Stimulated activated CD4-positive, alpha-beta T cell treated with anti-CD3 and anti-CD28 coated beads, Interleukin-1b, Interleukin-23, amount 100 ng/mL, for 1 hour (primary cell): Measurements from ENCODE around the gene CTDP1.

Source experiments
- DNase-seq, 2 donors: peaks; one replicate each; pipeline ENCODE4 v3.0.0-alpha.2; 2020; ENCODE audit warnings: low read depth in 2 of 2

CTDP1 gene

DNA sequence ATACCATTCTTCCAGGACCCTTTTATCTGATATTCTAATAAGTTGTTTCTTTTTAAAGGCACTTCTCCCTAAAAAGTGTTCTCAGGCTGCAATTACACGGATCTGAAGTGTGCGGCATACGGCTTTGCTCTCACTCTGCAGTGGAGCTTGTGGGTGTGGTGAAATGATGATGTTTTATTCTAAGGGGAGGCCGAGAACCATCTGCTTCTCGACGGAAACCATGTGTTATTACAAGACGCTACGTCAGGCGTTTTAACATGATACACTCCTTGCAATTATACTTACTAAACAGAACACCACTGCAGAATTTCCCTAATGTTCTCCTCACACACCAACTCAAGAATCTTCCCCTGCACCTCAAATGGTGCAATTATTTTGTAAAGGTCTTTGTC lies 34.9 kb upstream of the CTDP1 start:
- no peak for DNase-seq

DNA sequence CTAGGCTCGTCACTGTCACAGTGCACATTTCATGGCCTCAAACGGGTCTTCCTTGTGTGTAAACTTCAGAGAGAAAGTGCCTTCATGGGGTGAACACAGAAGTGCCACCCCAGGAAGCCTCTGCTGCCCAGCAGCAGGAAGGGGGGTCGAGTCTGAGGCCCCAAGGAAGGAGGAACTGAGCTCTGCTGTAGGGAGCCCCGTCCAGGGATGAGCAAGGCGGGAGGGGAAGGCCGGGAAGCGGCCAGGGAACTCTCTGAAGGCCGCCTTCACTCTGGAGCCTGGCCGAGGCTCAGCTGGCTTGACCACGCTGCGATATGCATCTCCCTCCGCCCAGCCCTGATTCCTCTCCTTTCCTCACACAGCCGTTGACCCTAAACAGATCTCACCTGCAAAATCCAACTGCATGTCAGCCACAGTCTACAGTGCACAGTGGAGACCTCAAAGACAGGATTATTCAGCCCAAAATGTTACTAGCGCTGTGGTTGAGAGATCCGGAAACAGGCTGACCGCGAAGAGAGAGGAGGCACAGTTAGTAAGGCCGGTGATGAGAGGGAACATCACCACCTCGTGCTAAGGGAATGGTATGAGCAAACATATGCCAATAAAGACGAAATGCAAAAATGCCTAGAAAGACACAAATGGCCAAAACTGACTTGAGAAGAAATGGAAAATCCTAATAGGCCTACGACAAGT lies 34.2 kb upstream of the CTDP1 start:
- no peak for DNase-seq

DNA sequence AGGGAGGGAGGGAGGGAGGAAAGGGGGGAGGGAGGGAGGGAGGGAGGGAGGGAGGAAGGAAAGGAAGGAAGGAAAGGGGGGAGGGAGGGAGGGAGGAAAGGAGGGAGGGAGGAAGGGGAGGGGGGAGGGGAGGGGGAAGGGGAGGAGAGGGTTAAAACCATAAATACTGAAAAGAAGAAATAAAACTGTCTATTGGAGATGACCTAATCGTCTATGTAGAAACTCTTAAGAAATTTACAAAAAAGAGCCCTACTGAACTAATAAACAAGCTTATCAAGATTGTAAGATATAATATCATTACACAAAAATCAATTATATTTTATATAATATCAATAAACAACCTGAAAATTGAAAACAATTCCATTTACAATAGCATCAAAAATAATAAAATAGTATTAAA lies 32.3 kb upstream of the CTDP1 start:
- no peak for DNase-seq

DNA sequence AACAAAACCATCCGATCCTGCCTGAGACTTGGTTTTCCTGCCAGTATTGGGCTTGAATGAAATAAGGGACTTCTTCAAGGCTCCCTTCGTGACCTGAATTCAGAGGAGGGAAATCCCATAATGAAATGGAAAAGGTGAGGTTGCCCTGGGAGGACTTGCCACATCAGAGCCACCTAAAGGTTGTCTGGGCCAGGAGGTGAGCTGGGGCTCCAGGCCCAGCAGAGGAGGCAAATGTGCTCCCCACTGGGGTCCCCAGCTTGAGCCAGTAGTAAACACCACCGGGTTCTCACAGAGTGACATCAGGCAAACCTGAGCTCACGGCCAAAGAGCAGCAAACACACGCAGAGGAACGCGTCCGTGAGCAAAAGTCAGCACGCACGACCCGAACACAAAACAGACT lies 28.6 kb upstream of the CTDP1 start:
- no peak for DNase-seq

DNA sequence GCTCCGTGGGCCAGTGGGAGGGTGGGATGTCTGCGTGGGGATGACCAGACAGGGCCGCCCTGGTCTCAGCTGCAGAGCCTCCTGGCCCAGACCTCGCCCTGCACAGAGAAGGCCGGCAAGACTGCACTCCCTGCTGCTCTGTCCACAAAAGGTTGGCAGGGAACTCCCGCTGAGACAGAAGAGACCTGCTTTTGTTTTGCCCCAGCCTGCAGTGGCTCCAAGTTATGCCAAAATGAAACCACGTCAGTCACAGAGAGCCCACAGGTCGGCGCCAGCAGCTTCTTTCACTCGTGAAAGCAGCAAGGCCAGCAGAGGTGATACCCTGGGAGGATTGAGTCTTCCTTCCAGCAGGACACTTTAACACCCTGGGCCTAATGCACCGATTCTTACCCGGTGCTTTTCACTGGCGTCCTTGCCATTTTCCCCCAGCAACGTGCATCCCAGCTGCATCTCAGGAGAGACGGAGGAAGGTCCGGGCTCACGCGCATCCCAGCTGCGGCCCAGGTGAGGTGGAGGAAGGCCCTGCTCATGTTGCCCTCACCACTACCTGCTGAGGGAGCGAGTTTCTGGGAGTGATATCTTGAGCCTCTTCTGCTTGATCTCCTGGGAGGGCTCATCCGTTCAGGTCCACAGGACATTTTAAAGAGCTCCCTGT lies 22.1 kb upstream of the CTDP1 start:
- DNase-seq, result no peak

GRCh38 chr18:79658366-79658765 lies 21.2 kb upstream of the CTDP1 start:
- no peak for DNase-seq

- no peak for DNase-seq
Measured at GRCh38 chr18:79659733-79660132, 19.9 kb upstream of the CTDP1 start.

- no peak for DNase-seq
Measured at GRCh38 chr18:79662034-79662433, 17.6 kb upstream of the CTDP1 start.

DNA sequence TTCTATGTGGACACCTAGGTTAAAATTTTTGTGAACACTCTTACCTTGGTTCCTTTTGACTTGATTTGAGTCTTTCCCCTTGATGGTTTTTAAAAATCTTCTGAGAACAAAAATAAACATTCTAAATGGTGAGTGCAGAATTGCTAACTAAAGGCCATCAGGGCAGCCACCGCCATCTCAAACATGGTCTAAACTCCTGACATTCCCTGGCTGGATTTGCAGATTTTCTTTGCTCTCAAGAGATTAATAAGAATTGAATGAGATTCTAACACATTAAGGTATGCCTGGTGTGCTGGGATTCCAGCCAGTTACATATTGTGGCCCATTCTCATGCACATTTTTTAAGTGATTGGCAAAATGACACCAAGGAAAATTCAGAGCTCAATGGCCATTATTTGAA lies 17.2 kb upstream of the CTDP1 start:
- DNase-seq, result no peak

GRCh38 chr18:79664525-79665125 lies 15.0 kb upstream of the CTDP1 start:
- DNase-seq, result no peak

GRCh38 chr18:79668203-79668602 lies 11.4 kb upstream of the CTDP1 start:
- DNase-seq, result no peak

- DNase-seq, result no peak
Measured at GRCh38 chr18:79672490-79673276, 6.9 kb upstream of the CTDP1 start.

GRCh38 chr18:79677221-79677620 lies 2.4 kb upstream of the CTDP1 start:
- no peak for DNase-seq

DNA sequence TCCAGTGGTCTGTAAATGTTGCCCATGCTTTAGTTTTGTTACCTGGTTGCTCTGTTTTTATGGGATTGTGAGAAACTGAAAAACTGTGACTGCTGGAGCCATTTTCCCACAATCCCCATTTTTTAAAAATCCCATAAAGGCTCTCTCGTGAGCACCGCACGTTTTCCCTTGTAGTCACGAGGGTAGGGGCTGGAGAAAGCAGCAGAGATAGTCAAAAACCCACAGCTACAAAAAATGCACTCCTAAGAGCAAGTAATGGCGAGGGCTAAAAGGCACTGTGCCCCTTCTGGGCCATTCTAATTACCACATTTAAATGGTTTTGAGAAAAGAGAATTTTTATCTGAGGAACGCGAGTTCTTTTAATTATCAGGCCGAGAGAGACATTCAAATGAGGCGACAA lies 1.8 kb upstream of the CTDP1 start:
- DNase-seq, result no peak

DNA sequence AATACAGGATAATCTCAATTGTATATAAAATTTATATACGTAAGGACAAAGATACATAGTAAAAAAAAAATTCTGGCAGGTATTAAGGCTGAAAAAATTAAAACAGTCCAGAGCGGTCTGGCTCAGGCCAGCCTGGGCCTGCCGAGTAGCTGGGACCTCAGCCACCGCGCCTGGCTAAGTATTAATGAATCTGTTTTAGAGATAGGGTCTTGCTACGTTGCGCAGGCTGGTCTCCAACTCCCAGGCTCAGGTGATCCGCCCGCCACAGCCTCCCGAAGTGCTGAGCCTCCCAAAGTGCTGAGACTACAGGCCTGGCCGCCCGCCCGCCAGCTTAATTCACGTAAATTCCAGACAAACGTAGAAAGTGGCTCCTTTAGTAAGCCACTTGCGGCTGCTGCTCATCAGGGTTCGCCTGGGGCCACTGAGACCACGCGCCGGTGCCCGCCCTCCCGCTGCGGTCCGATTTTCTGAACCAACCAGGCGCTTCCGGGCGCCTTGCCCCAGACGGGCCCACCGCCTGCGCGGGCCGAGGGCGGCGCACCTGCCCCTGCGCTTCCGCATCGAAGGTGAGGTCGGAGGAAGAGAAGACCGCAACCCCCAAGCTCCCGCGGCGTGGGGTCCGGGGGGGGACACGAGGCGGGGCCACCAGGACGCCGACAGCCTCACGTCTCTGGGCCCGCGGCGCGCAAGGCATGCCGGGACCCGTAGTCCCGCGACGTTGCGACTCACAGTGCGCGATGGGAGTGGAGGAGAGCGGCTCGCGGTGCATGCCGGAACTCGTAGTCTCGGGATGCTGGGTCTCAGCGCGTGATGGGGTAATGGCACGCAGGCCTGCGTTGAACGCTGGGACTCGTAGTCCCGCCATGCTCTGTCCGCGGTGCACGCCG lies 695 bp upstream of the CTDP1 start:
- peak; percentile 85 to 94 for DNase-seq

DNA sequence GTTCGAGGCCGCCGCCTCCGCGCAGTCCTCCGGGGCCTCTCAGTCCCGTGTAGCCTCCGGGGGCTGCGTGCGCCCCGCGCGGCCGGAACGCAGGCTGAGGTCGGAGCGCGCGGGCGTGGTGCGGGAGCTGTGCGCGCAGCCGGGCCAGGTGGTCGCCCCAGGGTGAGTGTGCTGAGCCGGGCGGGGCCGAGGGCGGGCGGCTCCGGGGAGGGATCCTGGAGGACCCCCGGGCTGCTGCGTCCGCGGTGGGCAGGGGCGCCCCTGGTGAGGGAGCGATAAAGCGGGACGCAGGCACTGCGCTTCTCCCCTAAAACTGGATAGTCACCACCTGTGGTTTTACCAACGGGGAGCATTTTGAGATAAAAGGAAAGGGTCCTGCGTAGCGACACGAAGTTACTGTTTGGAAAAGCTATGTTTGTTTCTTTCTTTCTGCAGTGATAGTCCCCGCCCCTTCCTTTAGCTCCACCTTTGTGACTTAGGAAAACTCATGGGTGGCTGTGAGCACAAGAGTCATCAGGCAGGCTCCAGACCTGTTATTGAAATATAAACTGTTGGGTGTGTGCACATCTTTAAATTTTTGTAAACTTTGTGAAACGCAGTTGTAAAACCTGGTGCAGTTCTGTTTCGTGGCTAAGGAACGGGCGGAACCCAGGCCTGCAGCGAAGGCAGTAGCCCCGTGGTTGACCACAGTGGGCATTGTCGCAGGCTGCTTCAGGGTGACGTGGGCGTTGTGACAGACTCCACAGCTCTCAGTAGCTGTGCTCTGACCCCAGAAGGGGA lies 687 bp downstream of the CTDP1 start:
- no peak for DNase-seq

GRCh38 chr18:79680891-79681339 lies 1.3 kb downstream of the CTDP1 start:
- DNase-seq, result no peak

DNA sequence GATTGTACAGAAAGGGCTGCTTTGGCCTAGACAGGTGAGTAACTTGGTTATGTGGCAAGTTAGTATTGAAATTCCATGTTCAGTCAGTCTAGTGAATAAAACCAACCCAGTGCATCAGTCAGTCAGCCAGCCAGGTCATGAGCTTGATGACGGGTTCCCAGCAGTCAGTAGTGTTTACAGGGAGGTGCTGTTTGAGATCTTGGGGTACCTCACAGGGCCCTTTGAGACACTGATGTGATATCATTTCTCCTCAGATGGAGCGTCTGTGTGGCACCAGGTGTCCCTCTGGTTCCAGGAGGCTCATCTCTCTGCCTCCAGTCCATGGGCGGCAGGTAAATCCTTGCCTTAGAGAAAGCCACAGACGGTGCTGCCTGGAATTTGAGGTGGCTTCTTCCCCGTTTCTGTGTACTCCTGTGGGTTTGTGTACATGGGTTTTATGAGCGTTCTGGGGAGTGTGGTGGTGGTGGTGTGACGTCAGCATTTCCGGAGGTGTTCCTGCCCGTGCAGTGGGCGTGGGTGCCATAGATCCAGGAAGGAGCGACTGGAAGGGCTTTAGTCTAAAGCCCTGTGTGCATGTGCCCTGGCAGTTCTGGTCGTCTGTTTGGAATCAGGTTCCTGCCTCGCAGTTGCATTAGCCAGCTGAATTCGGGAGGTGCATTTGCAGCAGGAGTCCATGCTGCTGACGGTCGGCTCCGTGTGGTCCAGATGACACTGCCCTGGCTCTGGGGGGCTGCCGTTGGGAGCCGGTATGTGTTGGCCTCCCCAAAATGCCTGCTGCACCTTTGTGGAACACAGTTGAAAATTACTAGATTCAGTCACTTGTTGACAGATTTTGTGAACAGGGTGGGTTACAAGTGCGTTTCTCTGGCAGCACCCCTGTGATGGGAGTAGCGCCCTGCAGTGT lies 2.1 kb downstream of the CTDP1 start:
- peak in 1 of 2 donors; percentile 22 for DNase-seq

DNA sequence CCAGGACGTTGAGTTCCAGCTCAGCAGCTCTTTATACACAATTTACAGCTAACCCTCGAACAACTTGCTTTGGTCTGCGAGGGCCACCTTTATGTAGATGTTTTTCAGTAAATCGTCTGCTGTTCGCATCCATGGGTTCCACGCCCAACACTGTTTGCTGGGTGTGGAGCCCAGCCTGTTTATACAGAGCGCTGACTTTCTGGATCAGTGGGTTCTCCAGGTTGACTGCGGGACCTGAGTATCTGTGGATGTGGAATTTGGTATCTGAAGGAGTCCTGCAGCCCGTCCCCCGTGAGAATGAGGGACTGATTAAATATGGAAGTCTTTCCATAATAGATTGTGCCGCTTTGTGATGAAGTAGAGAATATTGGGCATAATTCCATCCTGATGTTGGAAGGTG lies 2.9 kb downstream of the CTDP1 start:
- DNase-seq, result no peak
